Adrenal gland (tissue), 12 donors: Measurements from ENCODE around the gene MLLT3. TPM values are rescaled to one million over a fixed set of nuclear protein-coding genes. Genes with fewer than 3 reads are reported as not detected.

Source experiments
- DNase-seq, 7 donors: peaks; one replicate each; pipeline ENCODE4 v3.0.0-alpha.2; 2019 to 2020
- H3K27ac ChIP-seq, 5 donors: fragments of 200-600 bp; sonication (generic) in 4 of 5; 1 replicate in 3 of 5; 2 replicates in 2 of 5; pipeline versions ENCODE4 v1.5.1 to v1.8.0; 2016 to 2020; ENCODE audit warnings: mild to moderate bottlenecking in 1 of 5
- H3K27me3 ChIP-seq: fragments of 200-600 bp; 2 replicates; pipeline ENCODE4 v1.8.0; 2021
- H3K36me3 ChIP-seq, 2 donors: fragments of 200-600 bp; replicated peaks in 1 of 2; 1 replicate in 1 of 2; 2 replicates in 1 of 2; pipeline versions ENCODE4 v1.5.1 to v1.8.0; 2018 to 2022
- H3K4me1 ChIP-seq, 2 donors: fragments of 200-600 bp; replicated peaks in 1 of 2; 1 replicate in 1 of 2; 2 replicates in 1 of 2; pipeline versions ENCODE4 v1.5.1 to v1.8.0; 2018 to 2021
- H3K4me3 ChIP-seq, 4 donors: fragments of 200-600 bp; sonication (generic) in 3 of 4; one replicate each; pipeline ENCODE4 v1.5.1; 2016 to 2018
- H3K9me3 ChIP-seq, 3 donors: fragments of 200-600 bp; sonication (generic) in 1 of 3; replicated peaks in 1 of 3; 1 replicate in 2 of 3; 2 replicates in 1 of 3; pipeline versions ENCODE4 v1.5.1 to v1.8.0; 2016 to 2021
- POLR2A ChIP-seq, 2 donors: fragments of 450-650 bp; IDR thresholded peaks; one replicate each; pipeline ENCODE4 v1.6.1; 2017; ENCODE audit warnings: antibody characterized with exemption in 2 of 2, mild to moderate bottlenecking in 2 of 2, moderate library complexity in 1 of 2
- WGBS, 4 donors: extraction: QIAGEN DNeasy Blood & Tissue Kit in 2 of 4; methylation state at CpG; one replicate each; pipeline versions ENCODE4 v1.1.5 to v1.1.7; 2013 to 2017; 5-methylcytosine and 5-hydroxymethylcytosine counted together
- intact Hi-C, 2 donors: fragments of 100-400 bp; cut with DNase I; formaldehyde crosslinking; loops; one replicate each; pipeline versions ENCODE4 v1.14.1 to v1.15.0; 2022 to 2023
- polyA plus RNA-seq, 3 donors: library from polyadenylated mRNA; stranded (reverse); fragments of 200-250 nt in 2 of 3; fragments of 350-450 nt in 1 of 3; fragmentation: Illumina TruSeq in 1 of 3; extraction: RNeasy Lipid Tissue Mini Kit (QIAGEN cat#74804) in 1 of 3; gene quantifications; one replicate each; pipeline ENCODE4 v1.2.3, GENCODE V29; 2013 to 2014
- total RNA-seq, 9 donors: library from RNA; depleted of rRNA in 4 of 9; stranded (reverse); fragments of >200 nt in 4 of 9; fragments of 120-200 nt in 1 of 9; fragmentation: NEBNext Ultra II Directional in 1 of 9; extraction: Animal tissue kit (Norgen Biotek cat#: 25700) in 1 of 9; gene quantifications; one replicate each; pipeline versions ENCODE4 v1.1.0 to v1.2.4, GENCODE V29; 2013 to 2023
- TF ChIP-seq, protein P1 (sequence below), 6 experiments: fragments of 450-650 bp in 4 of 6; fragments of 200-600 bp in 2 of 6; sonication (generic) in 1 of 6; IDR thresholded peaks; 1 replicate in 5 of 6; 2 replicates in 1 of 6; pipeline versions ENCODE4 v1.5.1 to v1.8.0; 2016 to 2021; ENCODE audit warnings: antibody characterized with exemption in 6 of 6, mild to moderate bottlenecking in 2 of 6, moderate library complexity in 1 of 6
- donor health status: healthy with polysubstance abuse.
- donor health status: Bipolar disorder and iron deficiency.
- donor health status: DM: yes; HTN: yes; CAD: no.
- donor health status: DM: no; HTN: no; CAD: no.
- donor health status: DM: no; HTN: no; CAD: no.
- donor health status: DM: yes; HTN: yes; CAD: no.

MLLT3 gene
- total and polyA plus RNA-seq, 12 donors: 11.0 to 37.7 (median 17.9) TPM

DNA sequence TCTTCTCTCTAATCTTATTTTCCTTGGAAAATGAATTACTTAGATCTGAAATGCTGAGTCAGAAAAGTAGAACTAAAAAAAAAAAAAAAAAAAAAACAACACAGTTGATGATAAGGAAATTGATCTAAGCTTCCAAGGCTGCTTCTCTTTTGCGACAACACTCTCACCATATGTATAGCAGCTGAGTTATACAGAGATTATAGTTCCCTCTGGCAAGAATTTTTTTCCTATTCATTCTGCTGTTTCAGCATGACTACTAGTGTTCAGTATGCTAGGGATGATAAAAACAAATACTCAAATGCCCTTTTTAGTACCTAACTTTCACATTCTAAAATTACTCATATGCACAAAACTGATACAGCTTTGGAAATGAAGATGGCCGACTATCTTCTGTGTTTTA lies 267.3 kb downstream of the MLLT3 start:
- Histone ChIP-seq H3K36me3 (no peaks in the 10 kb centered on the region), H3K4me3 (no peak overlapping the region), H3K4me1 (peaks cover 10 to 28% of the 10 kb centered on the region in 2 donors), H3K9me3 (no peaks in the 10 kb centered on the region), H3K27ac (no peak overlapping the region), H3K27me3 (no peaks in the 10 kb centered on the region)
- intact Hi-C loops: loop anchor here in 1 of 2 donors (5.0 to 10.0 kb wide), 3 partner anchors 267 to 590 kb away; partner anchors contain the start of gene MLLT3
- no peak for TF ChIP-seq POLR2A (IDR thresholded peaks at IDR 0.05)
- TF ChIP-seq, protein P1, sequence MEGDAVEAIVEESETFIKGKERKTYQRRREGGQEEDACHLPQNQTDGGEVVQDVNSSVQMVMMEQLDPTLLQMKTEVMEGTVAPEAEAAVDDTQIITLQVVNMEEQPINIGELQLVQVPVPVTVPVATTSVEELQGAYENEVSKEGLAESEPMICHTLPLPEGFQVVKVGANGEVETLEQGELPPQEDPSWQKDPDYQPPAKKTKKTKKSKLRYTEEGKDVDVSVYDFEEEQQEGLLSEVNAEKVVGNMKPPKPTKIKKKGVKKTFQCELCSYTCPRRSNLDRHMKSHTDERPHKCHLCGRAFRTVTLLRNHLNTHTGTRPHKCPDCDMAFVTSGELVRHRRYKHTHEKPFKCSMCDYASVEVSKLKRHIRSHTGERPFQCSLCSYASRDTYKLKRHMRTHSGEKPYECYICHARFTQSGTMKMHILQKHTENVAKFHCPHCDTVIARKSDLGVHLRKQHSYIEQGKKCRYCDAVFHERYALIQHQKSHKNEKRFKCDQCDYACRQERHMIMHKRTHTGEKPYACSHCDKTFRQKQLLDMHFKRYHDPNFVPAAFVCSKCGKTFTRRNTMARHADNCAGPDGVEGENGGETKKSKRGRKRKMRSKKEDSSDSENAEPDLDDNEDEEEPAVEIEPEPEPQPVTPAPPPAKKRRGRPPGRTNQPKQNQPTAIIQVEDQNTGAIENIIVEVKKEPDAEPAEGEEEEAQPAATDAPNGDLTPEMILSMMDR (IDR thresholded peaks at IDR 0.05): no peak
- WGBS, 4 donors: 43 to 51% (median 46%) methylated on average over 2 of the region's 2 CpGs
- DNase-seq: no peak

DNA sequence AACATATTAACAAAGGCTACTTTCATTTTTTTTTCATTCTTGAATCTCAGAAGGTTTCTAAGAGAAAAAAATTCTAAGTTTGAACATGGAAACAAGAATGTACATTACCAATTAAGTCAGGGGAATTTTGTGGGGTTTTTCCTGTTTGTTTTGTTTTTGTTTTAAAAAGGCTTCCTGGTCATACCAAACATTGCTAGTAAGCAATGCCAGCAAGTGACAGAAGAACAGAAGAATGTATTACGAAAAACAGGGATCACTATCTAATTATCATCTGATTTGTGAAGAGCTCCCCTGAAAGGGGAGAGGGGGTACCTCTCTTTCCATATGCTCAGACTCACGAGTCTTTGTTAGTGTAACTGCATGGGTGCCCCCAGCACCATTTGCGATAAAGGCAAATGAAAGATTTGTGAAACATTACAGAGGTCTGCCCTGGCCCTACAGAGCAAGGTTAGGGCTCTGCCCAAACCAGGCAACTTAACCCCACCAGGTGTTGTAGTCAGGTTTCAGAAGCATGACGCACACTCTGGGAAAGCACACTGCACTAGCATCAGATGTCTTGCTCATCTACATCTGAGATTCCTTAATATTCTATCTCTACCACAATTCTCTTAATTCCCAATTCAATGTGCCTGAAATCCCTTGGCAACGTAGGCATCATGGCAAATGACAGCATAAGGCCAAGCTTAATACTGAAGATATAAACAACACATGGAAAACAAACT lies 268.2 kb downstream of the MLLT3 start:
- H3K27ac ChIP-seq: no peak overlapping the region
- intact Hi-C loops: loop anchor here in 1 of 2 donors (10.0 kb wide), 2 partner anchors 429 to 591 kb away; no protein-coding TSS in a partner anchor
- WGBS, 4 donors: 89 to 96% (median 94%) methylated on average over 5 of the region's 5 CpGs
- DNase-seq: no peak
- H3K4me1 ChIP-seq: peaks cover 10 to 28% of the 10 kb centered on the region in 2 donors
- no peaks in the 10 kb centered on the region for H3K9me3 ChIP-seq
- no peaks in the 10 kb centered on the region for H3K36me3 ChIP-seq
- TF ChIP-seq, protein P1 (IDR thresholded peaks at IDR 0.05): no peak
- TF ChIP-seq POLR2A (IDR thresholded peaks at IDR 0.05): no peak
- no peak overlapping the region for H3K4me3 ChIP-seq
- no peaks in the 10 kb centered on the region for H3K27me3 ChIP-seq

DNA sequence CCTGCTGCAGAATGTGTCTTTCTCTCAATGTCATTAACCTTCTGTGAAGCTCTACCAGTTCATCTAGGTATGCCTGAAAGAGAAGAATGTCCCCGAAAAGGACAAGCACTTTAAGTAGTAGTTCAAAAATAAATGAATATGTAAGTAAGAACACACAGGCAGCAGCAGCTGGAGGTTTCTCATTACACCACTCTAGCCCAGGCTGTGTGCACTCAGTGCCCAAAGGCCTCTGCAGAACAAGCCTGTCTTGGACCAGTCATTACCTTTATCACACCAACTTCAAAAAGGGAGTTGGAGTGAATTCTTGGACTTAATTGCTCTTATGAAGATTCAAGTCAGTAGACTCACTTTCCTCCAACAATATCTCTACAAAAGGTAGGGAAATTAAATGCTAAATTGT lies 268.8 kb downstream of the MLLT3 start:
- no peak for TF ChIP-seq POLR2A (IDR thresholded peaks at IDR 0.05)
- TF ChIP-seq, protein P1 (IDR thresholded peaks at IDR 0.05): no peak
- Histone ChIP-seq H3K36me3 (no peaks in the 10 kb centered on the region), H3K4me1 (peaks cover 10 to 28% of the 10 kb centered on the region in 2 donors), H3K27ac (no peak overlapping the region), H3K4me3 (no peak overlapping the region), H3K27me3 (no peaks in the 10 kb centered on the region), H3K9me3 (no peaks in the 10 kb centered on the region)
- no peak for DNase-seq
- 88 to 98% (median 92%) methylated on average over 1 of the region's 1 CpG for WGBS, 4 donors
- intact Hi-C loops: loop anchor here in 1 of 2 donors (10.0 kb wide), 2 partner anchors 429 to 591 kb away; no protein-coding TSS in a partner anchor

DNA sequence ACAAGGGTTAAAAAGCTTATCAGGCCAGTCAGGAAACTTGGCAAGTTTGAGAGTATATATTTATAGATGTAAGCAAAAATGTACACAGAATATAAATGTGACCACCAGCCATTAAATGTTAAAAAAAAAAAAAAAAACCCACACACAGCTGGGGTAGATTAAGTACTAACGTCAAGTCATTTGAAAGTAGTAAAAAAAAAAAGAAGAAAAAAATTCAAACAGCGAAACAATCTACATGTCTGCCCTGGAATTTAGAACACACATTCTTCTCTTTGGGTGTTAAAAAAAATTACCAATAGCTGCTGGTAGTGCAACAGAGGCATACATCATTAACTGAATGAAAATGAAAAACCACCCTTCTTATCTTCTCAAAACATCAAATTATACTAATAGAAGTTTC lies 269.7 kb downstream of the MLLT3 start:
- 85 to 98% (median 96%) methylated on average over 2 of the region's 2 CpGs for WGBS, 4 donors
- TF ChIP-seq POLR2A (IDR thresholded peaks at IDR 0.05): no peak
- TF ChIP-seq, protein P1 (IDR thresholded peaks at IDR 0.05): no peak

More for the DNA sequence above, 269.7 kb downstream of the MLLT3 start:
- Histone ChIP-seq H3K36me3 (no peaks in the 10 kb centered on the region), H3K4me3 (no peak overlapping the region), H3K4me1 (peaks cover 10 to 28% of the 10 kb centered on the region in 2 donors), H3K27me3 (no peaks in the 10 kb centered on the region), H3K27ac (no peak overlapping the region), H3K9me3 (no peaks in the 10 kb centered on the region)
- intact Hi-C loops: loop anchor here in 1 of 2 donors (10.0 kb wide), 2 partner anchors 428 to 592 kb away; no protein-coding TSS in a partner anchor
- DNase-seq: no peak
